HG03095 (cell line): ENCODE measurements around the gene H2AZ1.
"Not testable (repeated sequence)": the region's sequence is repeated elsewhere in the genome, so short reads cannot be mapped to it uniquely, and the experiment has no call there.

ENCODE experiments used
- ATAC-seq: cut with Tn5 transposase; IDR thresholded peaks from one replicate; pipeline ENCODE4 v1.9.1; 2021; ENCODE audit warnings: moderate library complexity; ENCODE audit not compliant: unreplicated experiment

H2AZ1 gene

GRCh38 chr4:99949999-99950912 lies at the start of gene H2AZ1:
H2AZ1 (minus strand) TSS chr4:99950275; CDS start chr4:99950170, 105 bp downstream.
- ATAC-seq: peak; percentile 57

GRCh38 chr4:99998062-99998867 lies 48.2 kb upstream of the H2AZ1 start:
- ATAC-seq: no peak

DNA sequence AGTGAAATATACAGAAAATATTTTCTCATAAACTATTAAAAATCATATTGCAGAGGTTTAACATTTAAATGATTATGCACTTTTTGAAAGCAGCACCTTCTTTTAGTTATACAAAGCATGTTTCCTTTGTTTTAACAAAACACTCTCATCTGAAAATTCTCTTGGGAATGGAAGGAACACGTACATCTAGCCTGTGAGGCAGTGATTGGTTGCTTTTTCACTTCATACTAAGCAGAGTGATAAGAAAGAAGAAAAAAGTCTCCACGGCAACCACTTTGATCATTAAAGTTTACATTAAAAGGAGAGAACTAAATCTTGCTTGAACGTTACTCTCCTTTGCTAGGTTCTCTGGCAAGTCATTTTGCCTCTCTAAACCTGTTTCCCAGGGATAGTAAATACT lies 41.7 kb upstream of the H2AZ1 start:
- no peak for ATAC-seq

DNA sequence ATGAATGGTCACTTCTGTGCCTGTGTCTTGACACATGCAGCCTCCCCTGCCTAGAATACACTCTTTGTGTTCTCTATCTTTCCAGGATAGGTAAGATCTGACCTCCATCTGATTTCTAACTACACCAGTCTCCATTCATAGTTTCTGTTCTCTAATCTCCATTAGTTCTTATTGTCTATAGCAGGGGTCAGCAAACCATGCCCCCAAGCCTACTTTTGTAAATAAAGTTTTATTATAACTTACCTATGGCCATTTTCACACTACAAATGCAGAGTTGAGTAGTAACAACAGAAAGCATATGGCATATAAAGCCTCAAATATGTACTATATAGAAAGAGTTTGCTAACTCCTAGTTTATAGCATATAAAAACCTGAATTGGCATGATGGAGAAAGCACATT lies 37.6 kb upstream of the H2AZ1 start:
- no peak for ATAC-seq

DNA sequence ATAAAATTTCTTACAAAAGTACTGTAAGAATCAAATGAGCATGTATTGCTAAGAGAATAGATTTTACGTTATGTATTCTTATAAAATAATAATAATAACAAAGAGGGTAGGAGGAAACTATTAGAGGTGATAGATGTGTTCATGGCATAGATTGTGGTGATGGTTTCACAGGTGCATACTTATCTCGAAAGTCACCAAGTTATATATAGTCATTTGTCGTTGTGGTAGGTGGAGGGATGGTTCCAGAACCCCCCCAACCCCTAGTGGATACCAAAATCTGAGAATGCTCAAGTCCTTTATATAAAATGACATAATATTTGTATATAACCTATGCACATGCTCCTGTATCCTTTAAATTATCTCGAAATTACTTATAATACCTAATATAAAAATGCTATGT lies 36.7 kb upstream of the H2AZ1 start:
- ATAC-seq: peak; percentile 48

- no peak for ATAC-seq
Measured at GRCh38 chr4:99983289-99983943, 33.3 kb upstream of the H2AZ1 start.

- no peak for ATAC-seq
Measured at GRCh38 chr4:99979872-99980271, 29.8 kb upstream of the H2AZ1 start.

GRCh38 chr4:99971453-99972111 lies 21.5 kb upstream of the H2AZ1 start:
- no peak for ATAC-seq

DNA sequence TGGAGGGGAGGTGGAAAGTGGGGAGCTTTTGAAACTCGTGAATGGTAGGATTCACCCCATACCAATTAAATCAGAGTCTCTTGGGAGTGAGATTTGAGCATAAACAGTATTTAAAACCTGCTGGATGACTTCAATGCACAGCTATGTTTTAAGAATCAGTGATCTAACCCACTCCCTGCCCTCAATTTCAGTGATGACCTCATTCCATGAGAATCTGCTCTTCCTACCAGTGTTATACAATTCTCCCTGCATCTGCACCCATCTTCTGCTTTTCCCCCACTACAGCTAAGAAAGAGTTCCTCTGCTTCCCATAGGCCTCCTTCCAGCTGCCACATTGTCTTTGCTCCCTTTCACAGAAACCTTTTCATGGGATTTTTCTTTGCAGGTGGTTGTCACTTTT lies 18.3 kb upstream of the H2AZ1 start:
- ATAC-seq: no peak

DNA sequence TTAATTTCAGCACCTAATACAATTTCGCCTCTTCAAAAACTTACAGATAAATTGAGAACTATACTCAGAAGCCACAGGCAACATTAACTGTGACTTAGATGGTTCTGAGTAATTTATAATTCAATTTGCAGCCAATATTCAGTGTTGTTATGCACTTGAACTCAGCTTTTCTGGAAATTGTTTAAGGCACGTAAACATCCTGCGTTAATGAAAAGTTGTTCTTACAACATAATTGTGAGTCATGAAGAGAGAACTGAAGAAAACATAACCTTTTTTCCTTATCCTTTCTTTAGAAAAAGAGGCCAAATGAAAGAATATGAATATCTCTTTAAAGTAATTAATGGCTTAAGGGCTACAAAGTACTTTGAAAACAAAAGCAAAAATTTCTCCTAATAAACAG lies 16.6 kb upstream of the H2AZ1 start:
- ATAC-seq: no peak

- ATAC-seq: no peak
Measured at GRCh38 chr4:99965674-99966350, 15.7 kb upstream of the H2AZ1 start.

- no peak for ATAC-seq
Measured at GRCh38 chr4:99965173-99965572, 15.1 kb upstream of the H2AZ1 start.

DNA sequence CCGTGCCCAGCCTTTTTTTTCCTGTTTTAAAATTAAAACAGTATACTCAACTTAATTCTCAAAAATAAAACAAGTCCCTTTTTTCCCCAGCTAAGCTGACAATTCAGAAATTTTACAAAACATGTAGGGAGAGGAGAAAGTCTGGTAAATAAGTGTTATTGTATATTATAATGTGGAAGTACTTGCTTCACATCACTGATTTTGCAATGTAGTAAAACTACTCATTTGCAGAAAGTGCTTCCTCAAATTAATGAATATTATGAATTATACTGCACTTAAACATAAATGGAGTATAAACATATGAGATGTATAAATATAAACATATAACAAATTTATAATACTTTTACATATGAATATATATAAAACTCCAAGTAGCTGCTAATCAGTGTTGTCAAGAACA lies 11.6 kb upstream of the H2AZ1 start:
- no peak for ATAC-seq

- no peak for ATAC-seq
Measured at GRCh38 chr4:99960648-99961047, 10.6 kb upstream of the H2AZ1 start.

GRCh38 chr4:99958207-99958606 lies 8.1 kb upstream of the H2AZ1 start:
- not testable (repeated sequence) for ATAC-seq

- ATAC-seq: no peak
Measured at GRCh38 chr4:99950913-99951254, 809 bp upstream of the H2AZ1 start.

DNA sequence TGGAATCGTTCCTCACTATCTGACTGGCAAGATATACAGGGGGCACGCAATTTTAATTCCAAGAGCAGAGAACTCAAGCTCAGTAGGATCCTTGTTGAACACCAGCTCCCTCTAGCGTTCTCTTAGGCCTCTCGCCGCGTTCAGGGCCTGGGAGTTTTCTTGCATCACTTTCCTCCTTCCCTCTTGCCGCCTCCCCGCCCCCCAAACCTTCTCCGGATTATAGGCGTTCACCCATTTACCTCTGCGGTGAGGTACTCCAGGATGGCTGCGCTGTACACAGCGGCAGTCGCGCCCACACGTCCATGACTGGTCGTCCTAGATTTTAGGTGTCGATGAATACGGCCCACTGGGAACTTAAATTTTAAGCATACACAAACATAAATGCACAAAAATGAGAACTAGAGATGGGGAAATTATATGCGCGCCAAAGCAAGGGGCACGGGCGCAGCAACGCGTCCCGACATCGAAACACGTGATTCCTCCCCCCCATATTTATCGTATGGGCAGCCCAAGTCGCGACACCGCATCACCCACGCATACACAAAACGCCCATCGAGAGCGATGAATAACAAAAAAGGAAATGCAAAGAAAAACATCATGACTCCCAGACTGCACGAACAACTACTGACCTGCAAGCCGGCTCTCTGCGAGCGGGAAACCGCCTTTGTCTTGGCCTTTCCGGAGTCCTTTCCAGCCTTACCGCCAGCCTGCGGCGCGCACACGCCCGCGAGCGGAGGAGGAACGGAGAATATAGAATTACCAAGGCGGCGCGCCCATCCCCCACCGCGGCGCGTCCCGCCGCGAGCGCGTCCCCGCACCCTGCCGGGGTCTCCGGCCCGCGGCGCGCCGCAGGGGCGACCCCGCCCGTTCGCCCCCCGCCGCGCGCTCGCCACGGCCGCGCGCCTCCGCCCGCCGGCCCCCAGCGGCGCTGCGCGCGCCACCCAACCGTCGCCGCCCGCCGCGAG lies 759 bp downstream of the H2AZ1 start:
- ATAC-seq: peak; percentile 33

- ATAC-seq: no peak
Measured at GRCh38 chr4:99947608-99948007, 2.5 kb downstream of the H2AZ1 start.

DNA sequence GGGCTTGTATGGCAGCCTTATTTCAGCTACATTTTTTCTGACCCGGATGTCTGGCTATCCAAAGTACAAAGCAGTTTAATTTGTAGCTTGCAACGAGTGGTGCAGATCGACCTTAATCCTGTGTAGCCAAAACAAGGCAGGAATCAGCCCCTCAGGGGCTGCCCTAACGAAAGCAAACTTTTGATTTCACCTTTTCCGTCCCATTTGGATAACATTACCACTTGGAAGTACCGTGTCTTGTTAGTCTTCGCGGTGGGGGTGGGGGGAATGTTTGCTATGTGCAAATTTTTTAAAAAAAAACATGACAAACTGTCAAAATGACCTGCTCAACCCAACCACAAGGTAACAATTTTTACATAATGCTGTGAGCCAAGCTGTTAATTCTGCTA lies 2.9 kb downstream of the H2AZ1 start:
- no peak for ATAC-seq
